ENCODE results near the gene TAAR8.

DNA sequence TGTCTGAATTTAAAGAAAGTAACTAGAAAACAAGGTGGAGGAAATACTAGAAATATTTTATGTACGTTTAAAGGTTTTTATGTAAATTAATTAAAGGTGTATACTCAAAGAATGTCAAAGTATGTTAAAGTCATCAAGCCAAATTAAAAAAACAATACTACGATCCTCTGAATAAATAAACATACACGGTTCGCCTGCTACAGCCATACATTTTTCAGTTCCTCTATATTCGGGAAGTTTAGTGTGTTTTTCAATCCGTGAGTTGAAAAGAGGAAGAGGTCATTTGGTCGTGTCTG lies 40.2 kb upstream of the TAAR8 start:
- no peak for TF ChIP-seq EZH2 (IDR thresholded peaks at IDR 0.05; ENCODE audit: low read depth)
- TF ChIP-seq, protein P1, sequence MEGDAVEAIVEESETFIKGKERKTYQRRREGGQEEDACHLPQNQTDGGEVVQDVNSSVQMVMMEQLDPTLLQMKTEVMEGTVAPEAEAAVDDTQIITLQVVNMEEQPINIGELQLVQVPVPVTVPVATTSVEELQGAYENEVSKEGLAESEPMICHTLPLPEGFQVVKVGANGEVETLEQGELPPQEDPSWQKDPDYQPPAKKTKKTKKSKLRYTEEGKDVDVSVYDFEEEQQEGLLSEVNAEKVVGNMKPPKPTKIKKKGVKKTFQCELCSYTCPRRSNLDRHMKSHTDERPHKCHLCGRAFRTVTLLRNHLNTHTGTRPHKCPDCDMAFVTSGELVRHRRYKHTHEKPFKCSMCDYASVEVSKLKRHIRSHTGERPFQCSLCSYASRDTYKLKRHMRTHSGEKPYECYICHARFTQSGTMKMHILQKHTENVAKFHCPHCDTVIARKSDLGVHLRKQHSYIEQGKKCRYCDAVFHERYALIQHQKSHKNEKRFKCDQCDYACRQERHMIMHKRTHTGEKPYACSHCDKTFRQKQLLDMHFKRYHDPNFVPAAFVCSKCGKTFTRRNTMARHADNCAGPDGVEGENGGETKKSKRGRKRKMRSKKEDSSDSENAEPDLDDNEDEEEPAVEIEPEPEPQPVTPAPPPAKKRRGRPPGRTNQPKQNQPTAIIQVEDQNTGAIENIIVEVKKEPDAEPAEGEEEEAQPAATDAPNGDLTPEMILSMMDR (conservative IDR thresholded peaks at IDR 0.05), result no peak
